HepG2 (cell line): ENCODE results near the gene PRM3. TPM values are rescaled to one million over a fixed set of nuclear protein-coding genes. Genes with fewer than 3 reads are reported as not detected.

Experiments
- BCL3 ChIP-seq: sonication (generic); formaldehyde crosslinking; IDR thresholded peaks from 2 replicates; pipeline ENCODE4 v1.5.1; 2020; ENCODE audit warnings: mild to moderate bottlenecking, missing genetic modification reagents, moderate library complexity
- EEA1 ChIP-seq: sonication (generic); formaldehyde crosslinking; IDR thresholded peaks from 2 replicates; pipeline ENCODE4 v1.5.1; 2020; ENCODE audit warnings: mild to moderate bottlenecking, missing genetic modification reagents, borderline replicate concordance
- NR1H2 ChIP-seq: sonication (generic); formaldehyde crosslinking; IDR thresholded peaks from 2 replicates; pipeline ENCODE4 v1.8.1; 2022; ENCODE audit warnings: low read depth, missing genetic modification reagents, borderline replicate concordance
- NR2C2 ChIP-seq: sonication (generic); formaldehyde crosslinking; IDR thresholded peaks from 2 replicates; pipeline ENCODE4 v1.4.0; 2020; ENCODE audit warnings: missing genetic modification reagents, mild to moderate bottlenecking, moderate library complexity, borderline replicate concordance
- RNF219 ChIP-seq: sonication (generic); formaldehyde crosslinking; IDR thresholded peaks from 2 replicates; pipeline ENCODE4 v1.5.0; 2020; ENCODE audit warnings: mild to moderate bottlenecking, missing genetic modification reagents
- RXRB ChIP-seq: IDR thresholded peaks from 2 replicates; pipeline ENCODE4 v1.6.1; 2016; ENCODE audit warnings: borderline replicate concordance, missing genetic modification reagents, missing compliant biosample characterization
- SETDB1 ChIP-seq: sonication (generic); formaldehyde crosslinking; IDR thresholded peaks from 2 replicates; pipeline ENCODE4 v1.5.1; 2020; ENCODE audit warnings: missing genetic modification reagents, mild to moderate bottlenecking, borderline replicate concordance
- SP4 ChIP-seq: sonication (generic); formaldehyde crosslinking; IDR thresholded peaks from 2 replicates; pipeline ENCODE4 v1.8.1; 2023; ENCODE audit warnings: mild to moderate bottlenecking, missing genetic modification reagents
- TBL1XR1 ChIP-seq: fragments of 150-350 bp; IDR thresholded peaks from 2 replicates; pipeline ENCODE4 v1.6.1; 2014; ENCODE audit warnings: borderline replicate concordance, low read length; ENCODE audit not compliant: partially characterized antibody
- THAP7 ChIP-seq: sonication (generic); formaldehyde crosslinking; IDR thresholded peaks from 2 replicates; pipeline ENCODE4 v1.8.1; 2023; ENCODE audit warnings: mild to moderate bottlenecking, missing genetic modification reagents
- TP53 ChIP-seq: sonication (generic); formaldehyde crosslinking; conservative IDR thresholded peaks from 2 replicates; pipeline ENCODE4 v1.4.0; 2020; ENCODE audit warnings: missing genetic modification reagents
- ZBTB38 ChIP-seq: sonication (generic); formaldehyde crosslinking; IDR thresholded peaks from 2 replicates; pipeline ENCODE4 v1.5.1; 2020; ENCODE audit warnings: mild to moderate bottlenecking, missing genetic modification reagents
- ZMYM3 ChIP-seq: sonication (generic); formaldehyde crosslinking; IDR thresholded peaks from 2 replicates; pipeline ENCODE4 v1.5.1; 2020; ENCODE audit warnings: mild to moderate bottlenecking, missing genetic modification reagents
- ZNF510 ChIP-seq: sonication (generic); formaldehyde crosslinking; IDR thresholded peaks from 2 replicates; pipeline ENCODE4 v1.4.0; 2020; ENCODE audit warnings: low read depth, mild to moderate bottlenecking, missing genetic modification reagents
- ZNF557 ChIP-seq: sonication (generic); formaldehyde crosslinking; IDR thresholded peaks from 2 replicates; pipeline ENCODE4 v1.4.0; 2020; ENCODE audit warnings: missing genetic modification reagents
- ZNF687 ChIP-seq: sonication (generic); formaldehyde crosslinking; IDR thresholded peaks from 2 replicates; pipeline ENCODE4 v1.5.1; 2020; ENCODE audit warnings: mild to moderate bottlenecking, missing genetic modification reagents, moderate library complexity
- ZNF761 ChIP-seq: sonication (generic); formaldehyde crosslinking; conservative IDR thresholded peaks from 2 replicates; pipeline ENCODE4 v1.4.0; 2020; ENCODE audit warnings: mild to moderate bottlenecking, missing genetic modification reagents
- ZNF775 ChIP-seq: sonication (generic); formaldehyde crosslinking; IDR thresholded peaks from 2 replicates; pipeline ENCODE4 v1.4.0; 2020; ENCODE audit warnings: missing genetic modification reagents, mild to moderate bottlenecking, moderate library complexity, borderline replicate concordance
- ZNF790 ChIP-seq: sonication (generic); formaldehyde crosslinking; IDR thresholded peaks from 2 replicates; pipeline ENCODE4 v1.8.0; 2022; ENCODE audit warnings: missing genetic modification reagents, mild to moderate bottlenecking, borderline replicate concordance
- polyA plus RNA-seq, 8 experiments: library from polyadenylated mRNA; depleted of rRNA in 3 of 8; stranded (reverse) in 7 of 8; unstranded in 1 of 8; fragments of >200 nt; fragmentation: Illumina TruSeq in 4 of 8; extraction: Trizol in 4 of 8; gene quantifications; 2 replicates each; pipeline versions ENCODE4 v1.2.1 to v1.2.3, GENCODE V29; 2011 to 2016; ENCODE audit warnings: low read depth in 4 of 8, missing spikeins in 1 of 8, mixed read lengths in 1 of 8; ENCODE audit not compliant: insufficient read depth in 1 of 8
- total RNA-seq, 5 experiments: library from RNA; depleted of rRNA; stranded (reverse); fragments of >200 nt; fragmentation: Illumina TruSeq; extraction: Trizol; gene quantifications; 2 replicates each; pipeline ENCODE4 v1.2.3, GENCODE V29; 2016; ENCODE audit warnings: low read depth in 1 of 5

Gene PRM3
- total and polyA plus RNA-seq, 2 of the 13 experiments (the other 11 are each of a cell fraction or from before 2014, with no cell fraction given): not detected

- peak; percentile 51 for TF ChIP-seq ZNF687 (CRISPR knock-in tag)
- no peak for TF ChIP-seq NR1H2 (CRISPR knock-in tag)
- TF ChIP-seq THAP7 (CRISPR knock-in tag): 0 out of 2 replicates have a peak, but pooled peaks have one; percentile 43
- TF ChIP-seq ZNF761 (CRISPR knock-in tag): no peak
- no peak for TF ChIP-seq SP4 (CRISPR knock-in tag)
- no peak for TF ChIP-seq NR2C2 (CRISPR knock-in tag)
- TF ChIP-seq ZBTB38: 0 out of 2 replicates have a peak, but pooled peaks have one; percentile 40
- TF ChIP-seq SETDB1 (CRISPR knock-in tag): no peak
- TF ChIP-seq EEA1 (CRISPR knock-in tag): no peak
- TF ChIP-seq BCL3 (CRISPR knock-in tag): no peak
- 0 out of 2 replicates have a peak, but pooled peaks have one; percentile 30 for TF ChIP-seq ZNF510 (CRISPR knock-in tag)
- no peak for TF ChIP-seq RNF219 (CRISPR knock-in tag)
- 0 out of 2 replicates have a peak, but pooled peaks have one; percentile 23 for TF ChIP-seq RXRB
- TF ChIP-seq ZNF790: no peak
- TF ChIP-seq ZNF775: no peak
- no peak for TF ChIP-seq TBL1XR1
- no peak for TF ChIP-seq TP53 (CRISPR knock-in tag)
- TF ChIP-seq ZNF557 (CRISPR knock-in tag): no peak
- peak; percentile 60 for TF ChIP-seq ZMYM3 (CRISPR knock-in tag)
Observed at GRCh38 chr16:11276896-11277593, 3.6 kb upstream of the PRM3 start (continued).
